HG02870 (cell line): ENCODE data around the gene PIK3R1.
"Not testable (repeated sequence)": the region's sequence is repeated elsewhere in the genome, so short reads cannot be mapped to it uniquely, and the experiment has no call there.

Experiments used
- ATAC-seq: cut with Tn5 transposase; IDR thresholded peaks from one replicate; pipeline ENCODE4 v1.9.1; 2021; ENCODE audit warnings: mild to moderate bottlenecking, moderate library complexity; ENCODE audit not compliant: unreplicated experiment

Gene PIK3R1

GRCh38 chr5:68192679-68193060, 22.9 kb upstream of the PIK3R1 start:
- ATAC-seq, result no peak

- ATAC-seq, result no peak
Measured at GRCh38 chr5:68193481-68194036, 22.0 kb upstream of the PIK3R1 start.

GRCh38 chr5:68194386-68194785, 21.2 kb upstream of the PIK3R1 start:
- ATAC-seq, result no peak

DNA sequence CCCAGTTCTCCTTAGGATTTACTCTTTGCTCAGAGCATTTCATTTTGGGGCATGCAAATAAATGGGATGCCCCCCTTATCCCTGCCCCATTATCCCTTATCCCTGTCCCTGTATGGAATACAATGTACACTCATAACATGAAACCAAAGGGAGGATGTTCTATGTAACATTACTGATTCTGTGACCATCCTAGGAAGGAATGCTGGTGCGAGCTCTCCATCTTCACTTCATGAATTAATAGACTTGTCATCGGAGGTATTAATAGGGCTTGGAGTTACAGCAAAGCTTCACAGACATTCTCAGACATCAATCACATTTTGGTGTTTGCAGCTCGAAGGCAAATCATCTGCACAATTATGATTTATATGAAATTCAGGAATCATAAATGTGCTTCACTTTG, 20.4 kb upstream of the PIK3R1 start:
- no peak for ATAC-seq

- peak; percentile 95 for ATAC-seq
Measured at GRCh38 chr5:68196876-68197275, 18.7 kb upstream of the PIK3R1 start.

- no peak for ATAC-seq
Measured at GRCh38 chr5:68200288-68200687, 15.3 kb upstream of the PIK3R1 start.

GRCh38 chr5:68210654-68211053, 4.9 kb upstream of the PIK3R1 start:
- ATAC-seq, result not testable (repeated sequence)

DNA sequence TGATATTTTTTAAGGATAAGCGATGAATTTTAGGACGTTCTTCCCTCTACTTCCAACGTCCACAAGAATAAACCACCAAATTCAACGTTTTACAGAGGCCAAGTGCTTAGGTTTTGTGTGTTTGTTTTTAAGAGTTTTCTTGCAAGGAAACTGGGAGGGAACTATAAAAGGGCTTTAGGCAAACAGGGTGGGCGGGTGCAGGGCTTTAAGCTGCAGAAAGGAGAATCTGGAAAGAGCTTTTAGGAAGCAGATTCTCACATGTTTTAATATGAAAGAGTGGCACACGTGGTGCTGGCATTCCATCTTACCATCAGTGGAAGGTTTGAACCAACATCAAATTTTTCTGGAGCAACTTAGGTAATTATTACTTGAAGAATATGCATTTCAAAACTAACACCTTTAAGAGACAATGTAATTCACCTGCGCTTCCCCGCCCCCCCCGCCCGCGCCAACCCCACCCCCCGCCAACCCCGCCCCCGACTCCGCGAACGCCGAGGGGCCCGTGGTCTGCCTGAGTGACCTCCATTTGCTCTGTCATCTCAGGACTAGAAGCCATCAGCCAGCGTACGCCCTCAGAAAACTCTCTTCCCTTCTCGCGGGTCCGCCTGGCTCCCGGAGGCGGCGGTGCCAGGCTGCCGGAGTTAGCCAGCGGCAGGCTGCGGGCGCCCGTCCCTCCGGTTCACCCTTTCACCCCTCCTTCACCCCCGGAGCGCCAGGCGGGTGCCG, 911 bp upstream of the PIK3R1 start:
- peak; percentile 11 for ATAC-seq

- peak; percentile 44 for ATAC-seq
Measured at GRCh38 chr5:68215898-68216244, 315 bp downstream of the PIK3R1 start.

- peak; percentile 24 for ATAC-seq
Measured at GRCh38 chr5:68216245-68217046, 890 bp downstream of the PIK3R1 start.

DNA sequence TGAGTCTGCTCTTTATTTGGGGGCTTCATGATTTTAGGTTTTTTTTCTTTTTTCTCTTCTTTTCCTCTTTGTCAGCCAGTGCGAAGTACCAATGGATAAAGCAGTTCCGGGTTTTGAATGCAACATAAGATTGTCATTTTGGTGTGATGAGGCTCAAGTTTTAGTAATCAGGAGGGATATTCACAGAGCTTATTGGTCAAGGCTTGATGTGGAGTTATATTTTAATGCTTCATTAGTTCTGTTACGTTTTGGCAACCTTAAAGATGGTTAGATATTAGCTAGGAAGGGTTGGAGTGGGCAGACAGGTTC, 1.4 kb downstream of the PIK3R1 start:
- no peak for ATAC-seq

GRCh38 chr5:68217528-68217927, 2.0 kb downstream of the PIK3R1 start:
- no peak for ATAC-seq

GRCh38 chr5:68219161-68219816, 3.7 kb downstream of the PIK3R1 start:
- no peak for ATAC-seq

DNA sequence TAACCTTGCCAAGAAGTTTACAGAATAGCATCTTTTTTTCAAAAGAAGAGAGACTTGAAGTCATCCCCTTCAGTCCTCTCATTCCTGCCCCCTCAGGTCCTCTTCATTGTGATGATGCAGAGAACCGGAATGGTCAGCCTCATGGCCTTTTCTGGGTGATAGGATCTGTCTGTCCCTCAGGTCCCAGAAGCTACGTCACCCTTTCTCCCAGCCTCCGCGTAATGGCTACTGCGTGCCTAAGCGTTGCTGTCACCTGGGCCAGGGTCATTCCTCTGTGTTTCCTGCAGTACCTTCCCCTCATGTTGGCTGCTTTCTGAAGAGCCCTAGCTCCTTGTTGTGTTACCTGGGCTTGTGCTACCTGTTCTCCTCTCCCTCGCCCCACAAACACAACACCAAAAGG, 4.7 kb downstream of the PIK3R1 start:
- no peak for ATAC-seq

DNA sequence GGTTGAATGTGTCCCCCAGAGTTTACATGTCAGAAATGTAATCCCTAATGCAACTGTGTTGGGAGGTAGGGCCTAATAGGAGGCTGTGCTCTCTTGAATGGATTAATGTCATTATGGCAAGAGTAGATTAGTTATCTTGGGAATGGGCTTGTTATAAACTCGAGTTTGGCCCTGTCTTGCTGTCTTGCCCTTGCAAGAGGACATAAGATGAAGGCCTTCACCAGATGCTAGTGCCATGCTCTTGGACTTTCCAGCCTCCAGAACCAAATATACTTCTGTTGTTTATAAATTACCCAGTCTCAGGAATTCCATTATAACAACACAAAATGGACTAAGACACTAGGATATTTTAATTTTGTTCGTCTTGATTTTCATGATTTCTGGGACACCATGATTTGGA, 5.4 kb downstream of the PIK3R1 start:
- no peak for ATAC-seq

DNA sequence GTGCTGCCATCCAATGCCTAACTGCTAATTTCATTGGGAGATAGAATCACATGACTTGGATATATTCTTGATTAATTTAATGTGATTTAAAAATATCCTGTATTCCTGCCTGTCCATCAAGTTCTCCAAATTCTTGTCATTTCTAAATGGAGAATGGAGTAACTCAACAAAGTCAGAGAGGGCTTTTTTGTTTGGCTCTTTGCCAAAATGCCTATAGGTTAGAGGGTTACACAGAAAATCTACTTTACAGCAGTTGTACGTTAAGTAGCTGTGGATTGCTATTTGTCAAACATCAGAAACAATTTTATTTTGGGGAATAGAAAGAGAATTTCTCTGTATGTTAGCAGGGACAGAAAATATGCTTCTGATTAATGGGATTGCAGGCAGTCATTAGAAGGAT, 5.9 kb downstream of the PIK3R1 start:
- ATAC-seq, result no peak

- no peak for ATAC-seq
Measured at GRCh38 chr5:68222310-68222709, 6.8 kb downstream of the PIK3R1 start.

DNA sequence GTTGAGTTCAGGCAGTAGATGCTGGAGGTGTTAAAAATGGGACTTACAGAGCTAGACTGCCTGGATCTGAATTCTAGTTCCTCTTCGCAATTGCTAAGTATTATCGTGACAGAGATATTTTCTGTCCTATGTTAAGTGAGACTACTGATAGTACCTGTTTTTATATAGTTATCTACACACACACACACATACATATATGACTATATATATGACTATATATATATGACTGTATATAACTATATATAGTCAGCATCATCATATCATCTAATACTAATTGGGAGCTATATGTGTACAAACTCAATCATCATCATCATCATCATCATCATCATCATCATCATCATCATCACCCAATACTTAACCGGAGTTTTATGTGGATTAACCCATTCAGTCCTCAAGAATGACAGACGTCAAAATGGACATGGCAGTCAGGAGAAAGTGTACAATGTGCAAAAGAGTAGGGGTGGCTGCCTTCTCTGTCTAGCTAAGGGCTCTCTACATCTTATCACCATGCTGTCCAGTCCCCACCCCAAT, 7.3 kb downstream of the PIK3R1 start:
- no peak for ATAC-seq

- no peak for ATAC-seq
Measured at GRCh38 chr5:68223904-68224303, 8.3 kb downstream of the PIK3R1 start.

DNA sequence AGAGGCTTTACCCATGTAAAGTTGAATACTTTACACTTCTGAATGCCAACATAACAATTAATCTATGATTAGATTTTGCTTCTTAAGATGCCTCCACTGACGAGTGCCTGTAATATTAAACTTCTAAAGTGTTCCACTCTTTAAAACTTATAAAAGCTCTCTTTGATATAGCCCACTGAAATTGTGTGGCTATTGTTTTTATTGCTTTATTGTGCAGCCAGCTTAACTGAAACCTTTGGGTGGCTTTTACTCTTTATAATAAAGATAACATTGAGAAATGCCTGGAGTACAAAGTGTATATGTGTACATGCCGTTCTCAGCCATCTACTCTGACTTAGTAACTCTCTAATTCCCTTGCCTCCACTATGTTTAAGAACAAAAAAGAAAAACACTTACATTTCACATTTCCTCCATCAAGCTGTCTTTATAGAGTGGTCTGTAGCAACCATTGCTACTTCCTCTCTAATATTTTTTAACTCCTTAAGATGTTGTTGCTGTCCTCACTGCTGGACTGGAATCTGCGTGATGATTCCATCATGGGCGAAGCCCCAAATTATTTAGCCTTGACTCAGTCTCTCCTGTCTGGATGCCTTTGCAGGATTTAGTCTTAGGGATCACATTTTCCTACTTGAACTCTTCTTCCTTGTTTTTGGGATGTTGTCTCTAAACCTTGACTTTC, 9.1 kb downstream of the PIK3R1 start:
- ATAC-seq, result no peak
